GM19324 (cell line): ENCODE results near the gene DENND5B.
"Not testable (repeated sequence)": the region's sequence is repeated elsewhere in the genome, so short reads cannot be mapped to it uniquely, and the experiment has no call there.

Experiments used
- ATAC-seq: cut with Tn5 transposase; IDR thresholded peaks from one replicate; pipeline ENCODE4 v1.9.1; 2021; ENCODE audit warnings: mild to moderate bottlenecking, moderate library complexity; ENCODE audit not compliant: unreplicated experiment, low FRiP score

DENND5B gene

DNA sequence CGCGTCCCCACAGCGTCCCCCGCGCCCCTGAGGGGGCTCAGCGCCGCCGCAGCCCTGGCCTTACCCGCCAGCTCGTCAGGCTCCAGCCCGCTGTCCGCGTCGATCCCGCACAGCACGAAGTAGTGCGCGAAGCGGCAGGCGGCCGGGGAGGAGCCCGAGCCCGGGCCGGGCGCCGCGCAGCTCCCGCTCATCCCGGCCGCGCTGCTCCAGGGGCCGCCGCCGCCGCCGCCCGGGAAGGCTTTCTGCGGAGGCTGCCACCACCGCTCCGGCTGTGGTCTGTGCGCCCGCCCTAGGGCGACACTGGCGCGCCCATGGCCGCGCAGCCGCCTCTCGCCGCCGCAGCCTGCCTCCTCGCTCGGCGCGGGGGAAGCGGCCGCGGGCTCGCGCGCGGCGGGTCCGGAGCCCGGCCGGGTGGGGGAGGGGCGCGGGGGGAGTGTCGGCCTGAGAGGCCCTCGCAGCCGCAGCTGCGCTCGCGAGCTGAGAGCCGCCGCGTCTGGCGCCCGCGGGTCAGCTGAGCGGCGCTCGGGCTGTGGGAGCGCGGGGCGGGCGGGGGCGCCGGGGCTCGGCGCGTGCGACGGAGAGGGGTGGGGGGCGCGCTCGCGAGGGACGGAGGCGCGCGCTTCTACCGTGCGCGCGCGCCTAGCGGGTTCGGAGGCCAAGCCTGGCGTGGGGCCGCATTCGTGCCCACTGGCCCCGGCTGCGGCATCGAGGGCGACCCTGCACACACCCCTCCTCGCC is at the start of gene DENND5B:
Gene DENND5B, minus strand, starts transcription at position 495 of the 738 bp plus-strand sequence. Its CDS starts 304 bp downstream, at position 191.
- peak; percentile 67 for ATAC-seq

DNA sequence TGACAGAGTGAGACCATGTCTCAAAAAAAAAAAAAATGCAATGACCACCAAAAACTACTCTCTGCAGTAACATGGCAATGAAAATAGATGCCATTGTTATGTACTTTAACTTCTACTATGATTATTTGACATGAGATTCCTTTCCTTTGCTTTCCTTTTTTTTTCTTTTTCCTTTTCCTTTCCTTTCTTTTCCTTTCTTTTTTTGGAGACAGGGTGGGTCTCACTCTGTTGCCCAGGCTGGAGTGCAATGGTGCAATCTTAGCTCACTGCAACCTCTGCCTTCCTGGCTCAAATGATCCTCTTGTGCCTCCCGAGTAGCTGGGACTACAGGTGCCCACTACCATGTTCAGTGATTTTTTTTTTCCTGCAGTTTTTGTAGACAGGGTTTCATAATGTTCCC is 43.7 kb upstream of the DENND5B start:
- ATAC-seq, result no peak

DNA sequence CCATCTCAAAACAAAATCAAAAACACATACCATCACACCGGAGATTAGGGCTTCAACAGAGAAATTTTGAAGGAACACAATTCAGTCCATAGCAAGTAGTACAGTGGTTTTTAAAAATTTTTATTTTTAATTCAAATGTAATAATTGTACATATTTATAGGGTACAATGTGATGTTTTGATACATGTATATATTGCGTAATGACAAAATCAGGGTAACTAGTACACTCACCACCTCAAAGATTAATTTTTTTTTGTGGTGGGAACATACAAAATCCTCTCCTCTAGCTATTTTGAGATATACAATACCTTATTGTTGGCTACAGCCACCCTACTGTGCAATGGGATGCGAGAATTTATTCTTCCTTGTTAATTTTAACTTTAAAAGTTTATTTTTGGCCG is 42.5 kb upstream of the DENND5B start:
- ATAC-seq, result no peak

DNA sequence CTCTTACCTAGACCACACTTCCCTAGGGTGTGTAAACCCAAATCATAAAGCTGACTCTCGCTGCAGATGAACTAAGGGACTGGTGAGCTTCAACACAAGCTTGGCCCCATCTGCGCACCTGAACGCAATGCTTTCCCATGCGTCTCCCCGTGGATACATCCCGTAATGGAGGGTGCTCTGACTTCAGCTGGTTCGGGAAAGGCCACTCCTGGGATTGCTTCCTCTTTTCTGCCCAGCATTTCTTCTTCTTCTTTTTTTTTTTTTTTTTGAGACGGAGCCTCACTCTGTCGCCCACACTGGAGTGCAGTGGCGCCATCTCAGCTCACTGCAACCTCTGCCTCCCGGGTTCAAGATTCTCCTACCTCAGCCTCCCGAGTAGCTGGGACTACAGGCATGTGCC is 40.9 kb upstream of the DENND5B start:
- ATAC-seq, result no peak

DNA sequence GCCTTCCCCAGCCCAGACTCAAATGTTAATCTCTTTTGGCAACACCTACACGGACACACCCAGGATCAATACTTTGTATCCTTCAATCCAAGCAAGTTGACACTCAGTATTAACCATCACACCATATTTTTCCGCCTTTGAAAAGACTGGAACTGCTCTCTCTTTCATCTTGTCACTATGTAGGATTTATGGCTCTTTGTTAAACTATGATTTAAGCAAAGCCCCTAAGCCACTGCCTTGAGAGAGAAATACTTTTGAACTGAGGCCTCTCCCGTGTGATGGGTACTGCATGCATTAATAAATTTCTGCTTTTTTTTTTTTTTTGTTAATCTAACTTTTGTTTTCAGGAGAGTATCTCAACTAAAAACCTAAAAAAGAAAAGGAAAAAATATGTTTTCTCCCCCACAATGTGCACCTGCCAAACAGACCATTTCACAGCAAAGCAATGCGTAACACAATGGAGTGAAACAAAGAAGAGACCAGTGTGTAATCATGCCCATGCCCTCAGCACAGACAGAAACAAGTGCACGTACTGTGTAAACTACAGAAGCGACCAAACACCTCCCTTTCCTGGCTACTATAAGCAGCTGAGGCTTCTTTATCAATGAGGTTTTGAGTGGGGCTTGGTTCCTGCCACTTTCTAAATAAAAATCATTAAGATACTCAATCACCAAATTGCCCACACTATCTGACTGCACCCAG is 40.2 kb upstream of the DENND5B start:
- ATAC-seq, result no peak

DNA sequence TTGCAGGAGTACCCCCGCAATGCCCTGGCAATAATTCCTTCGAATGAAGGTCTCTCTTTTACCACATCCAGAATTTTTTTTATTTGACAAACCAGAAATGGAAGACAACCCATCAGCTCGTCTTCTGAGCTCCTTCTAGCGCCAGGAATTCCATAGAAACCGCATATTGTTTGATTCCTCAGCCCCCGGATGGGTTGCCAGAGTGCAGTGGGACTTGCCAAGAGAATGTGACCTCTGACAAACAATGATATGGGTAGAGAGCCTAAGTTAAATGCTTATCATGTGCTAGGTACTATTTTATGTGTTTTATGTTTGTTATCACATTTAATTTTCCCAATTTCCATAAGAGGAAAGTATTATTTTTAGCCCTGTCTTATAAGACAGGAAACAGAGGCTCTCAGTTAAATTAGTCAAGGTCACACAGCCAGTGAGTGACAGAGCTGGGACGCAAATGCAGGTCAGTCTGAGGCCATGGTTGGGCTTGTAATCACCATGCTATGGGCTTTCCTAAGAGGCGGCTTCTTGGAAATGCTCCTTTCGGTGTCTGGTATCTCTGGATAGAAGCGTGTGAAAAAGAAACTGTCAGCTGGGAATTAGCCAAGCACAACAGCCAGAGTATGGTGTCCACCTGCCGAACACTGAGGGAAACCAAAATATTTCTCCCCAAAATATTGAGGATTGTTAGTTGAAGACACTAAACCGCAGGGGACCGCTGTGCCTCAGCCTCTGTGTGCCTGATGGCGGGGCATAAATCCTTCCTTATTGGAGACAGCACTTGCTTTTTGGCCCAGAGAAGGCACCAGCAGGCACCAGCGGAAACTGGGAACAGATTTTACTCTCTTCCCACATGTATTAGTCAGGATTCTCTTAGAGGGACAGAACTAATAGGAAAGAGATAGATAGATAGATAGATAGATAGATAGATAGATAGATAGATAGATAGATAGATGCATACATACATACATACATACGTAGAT is 39.1 kb upstream of the DENND5B start:
- no peak for ATAC-seq

DNA sequence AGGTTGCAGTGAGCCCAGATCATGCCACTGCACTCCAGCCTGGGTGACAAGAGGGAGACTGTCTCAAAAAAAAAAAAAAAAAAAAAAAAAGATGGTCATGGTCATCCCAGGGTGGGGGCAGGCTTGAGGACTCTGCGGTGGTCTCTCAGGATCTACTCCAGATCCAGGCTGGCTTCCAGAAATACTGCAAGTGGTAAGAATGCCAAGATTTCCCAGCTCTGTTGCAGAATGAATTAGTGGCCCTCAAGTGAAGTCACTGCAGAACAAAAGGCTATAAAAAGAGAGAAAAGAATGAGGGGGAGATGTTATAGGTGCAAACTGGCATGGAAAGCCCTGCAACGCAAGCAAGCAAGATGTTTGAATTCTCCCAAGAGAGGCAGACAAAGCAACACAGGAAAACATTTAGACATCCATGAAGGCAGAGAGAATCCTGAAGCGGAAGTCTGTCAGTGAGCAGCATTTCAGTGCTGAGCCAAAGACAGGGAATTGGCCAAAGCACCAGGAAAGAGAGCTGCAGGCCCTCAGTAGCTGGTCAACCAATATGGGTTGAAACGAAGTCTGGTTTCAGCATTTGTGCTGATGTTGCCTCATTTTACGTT is 36.6 kb upstream of the DENND5B start:
- no peak for ATAC-seq

DNA sequence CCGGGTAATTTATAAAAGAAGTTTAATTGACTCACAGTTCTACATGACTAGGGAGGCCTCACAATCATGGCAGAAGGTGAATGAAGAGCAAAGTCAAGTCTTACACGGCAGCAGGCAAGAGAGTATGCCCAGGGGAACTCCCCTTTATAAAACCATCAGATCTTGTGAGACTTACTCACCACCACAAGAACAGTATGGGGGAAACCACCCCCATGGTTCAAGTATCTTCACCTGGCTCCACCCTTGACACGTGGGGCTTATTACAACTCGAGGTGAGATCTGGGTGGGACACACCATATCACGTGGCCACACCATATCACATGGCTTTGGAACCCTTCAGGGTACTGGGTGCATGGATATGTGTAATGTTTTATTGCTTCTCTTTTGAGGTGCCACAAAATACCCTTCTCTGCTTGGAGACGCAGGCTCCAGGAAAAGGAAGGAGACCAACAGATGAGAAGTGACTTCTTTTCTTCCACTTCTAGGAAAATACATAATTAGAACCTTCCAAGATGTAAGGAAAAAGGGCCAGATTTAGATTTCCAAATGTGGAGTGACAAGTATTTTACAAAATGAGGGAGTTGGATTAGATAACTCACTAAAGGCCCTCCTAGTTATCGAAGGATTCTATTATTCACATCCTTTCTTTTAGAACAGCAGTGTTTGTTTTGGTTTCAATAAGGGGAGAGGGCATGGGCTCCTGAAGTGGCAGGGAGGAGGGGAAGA is 35.5 kb upstream of the DENND5B start:
- no peak for ATAC-seq

DNA sequence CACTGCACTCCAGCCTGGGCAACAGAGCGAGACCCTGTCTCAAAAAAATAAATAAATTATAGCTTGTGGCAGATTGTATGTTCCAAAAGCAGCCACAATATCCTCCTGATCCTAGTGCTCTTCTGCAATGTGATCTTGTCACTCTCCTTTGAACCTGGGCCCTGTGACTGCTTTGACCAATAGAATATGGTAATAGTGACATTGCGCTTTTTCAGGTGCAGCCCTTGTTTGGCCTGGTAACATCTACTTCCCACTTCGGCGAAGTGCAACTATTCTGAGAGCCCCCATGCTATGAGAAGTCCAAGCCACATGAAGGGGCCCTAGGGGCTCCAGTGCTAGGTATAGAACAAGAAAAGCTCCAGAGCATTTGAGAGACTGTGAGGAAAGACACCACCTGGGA is 31.1 kb upstream of the DENND5B start:
- no peak for ATAC-seq

DNA sequence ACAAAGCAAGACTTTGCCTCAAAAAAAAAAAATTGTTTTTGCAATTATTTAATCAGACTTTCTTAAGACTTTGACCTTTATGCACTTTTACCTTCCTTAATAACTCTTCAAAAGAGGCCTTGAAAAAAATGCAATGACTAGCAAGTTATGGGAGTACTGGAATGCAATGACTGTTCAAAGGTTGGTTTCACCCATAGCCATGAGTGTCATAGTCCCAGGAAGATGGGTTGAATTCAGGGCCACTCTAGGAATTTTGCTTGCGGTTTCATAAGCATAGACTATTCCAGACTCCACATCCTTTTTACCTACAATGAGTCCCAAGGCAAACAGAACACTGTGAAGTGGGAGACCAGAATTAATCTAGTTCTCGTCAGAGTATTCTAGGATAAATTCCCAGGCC is 29.4 kb upstream of the DENND5B start:
- no peak for ATAC-seq

DNA sequence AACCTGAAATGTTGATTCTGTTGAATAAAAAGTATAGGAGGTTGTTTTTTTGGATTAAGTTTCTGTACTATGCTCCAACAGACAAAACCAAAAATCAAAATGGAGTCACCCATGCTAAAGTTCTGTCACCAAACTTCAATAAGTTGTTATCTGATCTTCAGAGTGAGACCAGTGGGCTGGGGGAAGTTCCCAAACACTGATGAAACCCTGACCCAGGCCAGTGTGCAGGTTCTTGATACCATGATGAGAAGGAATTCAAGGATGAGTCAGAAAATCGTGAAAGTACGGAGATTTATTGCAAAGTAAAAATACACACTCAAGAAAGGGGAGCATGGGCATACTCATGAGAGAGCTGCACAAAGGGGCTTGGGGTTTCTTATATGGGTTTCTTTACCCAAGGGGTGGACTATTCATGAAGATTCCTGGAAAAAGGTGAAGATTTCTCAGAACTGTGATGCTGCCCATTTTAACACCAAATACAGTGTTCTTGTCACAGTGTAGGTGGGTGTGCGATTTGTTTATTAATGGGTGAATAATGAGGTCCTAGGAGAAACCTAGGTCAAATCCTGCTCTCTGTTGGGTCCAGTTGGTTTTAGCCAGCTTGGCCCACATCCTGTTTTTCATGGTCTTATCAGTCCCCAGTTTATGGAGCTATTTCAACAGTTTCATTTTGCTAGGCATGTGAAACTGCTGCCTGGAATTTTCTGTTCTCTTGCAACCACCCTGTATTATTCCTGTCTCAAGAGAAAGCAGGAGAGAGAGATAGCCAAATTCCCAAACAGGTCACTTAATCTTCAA is 27.5 kb upstream of the DENND5B start:
- ATAC-seq, result no peak

DNA sequence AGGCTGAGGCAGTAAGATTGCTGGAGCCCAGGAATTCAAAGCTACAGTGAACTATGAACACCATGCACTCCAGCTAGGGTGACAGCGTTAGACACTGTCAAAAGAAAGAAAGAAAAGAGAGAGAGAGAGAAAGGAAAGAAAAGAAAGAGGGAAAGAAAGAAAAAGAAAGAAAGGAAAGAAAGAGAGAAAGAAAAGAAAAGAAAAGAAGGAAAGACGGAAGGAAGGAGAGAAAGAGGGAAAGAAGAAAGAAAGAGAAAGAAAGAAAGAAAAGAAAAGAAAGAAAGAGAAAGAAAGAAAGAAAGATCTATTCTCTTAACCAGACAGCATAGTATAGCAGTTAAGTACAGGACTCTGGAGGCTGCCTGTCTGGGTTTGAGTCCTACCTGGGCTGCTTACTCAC is 21.9 kb upstream of the DENND5B start:
- no peak for ATAC-seq

DNA sequence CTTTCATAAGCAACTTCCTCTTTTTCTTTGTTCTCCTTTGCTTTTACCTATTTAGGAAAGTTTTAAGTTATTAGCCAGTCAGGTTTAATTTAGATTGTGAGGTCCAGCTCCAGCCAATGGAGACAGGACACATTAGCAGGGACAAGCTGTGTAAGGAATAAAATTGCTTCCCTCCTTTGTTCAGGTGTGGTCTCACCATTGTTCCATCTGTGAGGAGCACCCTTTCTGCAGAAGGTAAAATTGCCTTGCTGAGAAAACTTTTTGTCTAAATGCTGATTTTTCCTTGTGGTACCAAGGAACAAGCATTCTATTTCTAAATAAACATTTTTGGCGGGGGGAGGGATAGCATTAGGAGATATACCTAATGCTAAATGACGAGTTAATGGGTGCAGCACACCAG is 17.4 kb upstream of the DENND5B start:
- not testable (repeated sequence) for ATAC-seq

DNA sequence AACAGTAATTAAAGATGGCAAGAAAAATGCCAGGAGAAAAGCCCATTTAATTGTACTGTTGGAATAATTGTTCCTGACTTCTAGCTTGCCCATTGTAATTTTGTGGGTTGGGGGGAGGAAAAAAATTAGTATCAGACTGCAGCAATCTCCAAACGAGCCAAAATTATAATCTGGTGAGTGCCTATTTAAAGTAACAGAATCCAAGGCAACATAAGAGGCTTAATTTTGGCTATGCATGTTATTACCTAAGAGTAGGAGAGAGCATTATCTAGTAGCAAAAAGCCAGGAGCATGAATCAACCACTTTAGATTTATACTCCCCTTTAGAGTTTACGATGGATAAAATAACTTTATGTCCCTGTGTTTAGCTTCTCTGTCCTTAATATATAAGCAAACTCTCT is 14.6 kb upstream of the DENND5B start:
- ATAC-seq, result no peak

DNA sequence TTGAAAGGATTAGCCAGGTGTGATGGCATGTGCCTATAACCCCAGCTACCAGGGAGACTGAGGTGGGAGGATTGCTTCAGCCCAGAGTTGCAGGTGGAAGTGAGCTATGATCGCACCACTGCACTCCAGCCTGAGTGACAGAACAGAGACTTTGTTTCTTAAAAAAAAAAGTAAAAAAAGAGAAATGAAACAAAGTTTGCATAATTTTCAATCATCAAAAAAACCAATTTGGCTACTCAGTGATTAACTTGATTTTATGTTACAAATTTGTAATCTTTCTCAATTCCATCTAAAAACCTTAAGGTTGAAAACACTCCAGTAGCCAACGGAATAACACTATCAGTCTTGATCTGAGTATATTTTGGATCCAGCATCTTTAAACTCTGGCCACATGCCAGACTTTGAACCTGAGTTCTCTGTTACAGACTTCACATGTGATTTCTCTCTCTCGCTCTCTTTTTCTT is 12.6 kb upstream of the DENND5B start:
- ATAC-seq, result peak; percentile 94

DNA sequence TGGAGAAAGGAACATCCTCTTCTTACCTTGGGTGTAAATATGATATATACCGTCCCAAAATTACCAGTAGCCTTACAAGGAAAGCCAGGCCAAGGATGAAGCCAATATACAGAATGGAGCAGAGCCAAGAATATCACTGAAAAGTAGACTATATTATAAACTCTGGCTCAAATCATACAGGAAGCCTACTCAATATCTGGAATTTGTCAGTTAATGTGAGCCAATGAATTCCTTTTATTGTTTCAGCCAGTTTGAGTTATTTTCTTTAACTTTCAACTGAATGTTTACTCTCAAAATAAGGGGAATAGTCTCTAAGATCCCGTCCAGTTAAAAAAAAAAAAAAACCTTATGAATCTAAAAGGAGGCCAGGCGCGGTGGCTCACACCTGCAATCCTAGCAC is 9.8 kb upstream of the DENND5B start:
- no peak for ATAC-seq

DNA sequence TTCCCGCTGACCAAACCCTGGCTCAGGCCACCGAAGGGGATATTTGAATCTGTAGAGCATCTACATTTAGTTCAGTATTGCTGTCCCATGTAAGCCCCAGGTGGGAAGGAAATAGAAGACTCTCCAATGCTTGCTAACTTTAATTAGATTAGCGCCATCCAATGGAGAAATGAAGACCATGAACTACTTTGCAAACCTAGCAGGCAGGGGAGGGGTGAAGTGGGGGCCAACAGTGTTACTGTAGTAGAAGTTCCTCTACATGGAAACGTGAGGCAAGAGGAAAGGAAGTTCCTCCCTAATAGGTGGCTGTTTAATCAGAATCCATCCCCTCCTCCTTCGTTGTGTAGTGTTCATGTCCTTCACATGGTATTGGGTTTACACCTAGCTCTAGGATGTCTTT is 9.3 kb upstream of the DENND5B start:
- no peak for ATAC-seq

DNA sequence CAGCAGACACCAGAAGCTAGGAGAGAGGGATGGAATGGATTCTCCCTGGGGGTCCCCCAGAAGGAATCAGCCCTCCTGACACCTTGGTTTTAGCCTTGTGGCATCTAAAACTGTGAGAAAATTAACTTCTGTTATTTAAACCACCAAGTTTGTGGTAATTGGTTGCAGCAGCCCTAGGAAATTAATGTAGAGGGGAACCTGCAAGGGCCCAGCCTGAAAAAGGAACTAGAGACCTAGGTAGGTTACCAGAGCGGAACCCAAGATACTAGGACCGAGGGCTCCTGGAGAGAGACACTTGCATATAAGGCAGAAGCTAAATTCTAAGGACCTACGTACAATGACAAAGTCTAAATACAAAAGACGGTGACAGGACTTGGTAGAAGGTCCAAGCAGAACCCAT is 8.1 kb upstream of the DENND5B start:
- peak; percentile 63 for ATAC-seq

DNA sequence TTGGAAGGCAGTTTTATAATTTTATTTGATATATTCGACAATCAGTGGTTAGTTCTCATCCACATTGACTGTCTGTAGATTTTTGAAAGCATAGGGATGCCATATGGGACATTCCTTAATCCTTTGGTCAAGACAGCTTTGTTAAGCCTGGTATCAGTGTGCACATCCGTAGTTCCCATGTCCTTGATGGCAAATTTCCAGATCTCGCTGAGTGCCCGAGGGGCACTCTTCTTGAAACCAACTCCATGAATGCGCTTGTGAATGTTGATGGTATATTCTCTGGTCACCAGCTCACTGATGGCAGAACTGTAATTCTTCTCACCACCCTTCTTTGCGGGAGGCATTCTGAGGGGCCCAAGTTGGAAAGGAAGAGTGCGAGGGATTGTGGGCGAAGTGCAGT is 6.1 kb upstream of the DENND5B start:
- no peak for ATAC-seq
